ENCODE measurements around the gene DYNC2I2.

The DYNC2I2 gene

DNA sequence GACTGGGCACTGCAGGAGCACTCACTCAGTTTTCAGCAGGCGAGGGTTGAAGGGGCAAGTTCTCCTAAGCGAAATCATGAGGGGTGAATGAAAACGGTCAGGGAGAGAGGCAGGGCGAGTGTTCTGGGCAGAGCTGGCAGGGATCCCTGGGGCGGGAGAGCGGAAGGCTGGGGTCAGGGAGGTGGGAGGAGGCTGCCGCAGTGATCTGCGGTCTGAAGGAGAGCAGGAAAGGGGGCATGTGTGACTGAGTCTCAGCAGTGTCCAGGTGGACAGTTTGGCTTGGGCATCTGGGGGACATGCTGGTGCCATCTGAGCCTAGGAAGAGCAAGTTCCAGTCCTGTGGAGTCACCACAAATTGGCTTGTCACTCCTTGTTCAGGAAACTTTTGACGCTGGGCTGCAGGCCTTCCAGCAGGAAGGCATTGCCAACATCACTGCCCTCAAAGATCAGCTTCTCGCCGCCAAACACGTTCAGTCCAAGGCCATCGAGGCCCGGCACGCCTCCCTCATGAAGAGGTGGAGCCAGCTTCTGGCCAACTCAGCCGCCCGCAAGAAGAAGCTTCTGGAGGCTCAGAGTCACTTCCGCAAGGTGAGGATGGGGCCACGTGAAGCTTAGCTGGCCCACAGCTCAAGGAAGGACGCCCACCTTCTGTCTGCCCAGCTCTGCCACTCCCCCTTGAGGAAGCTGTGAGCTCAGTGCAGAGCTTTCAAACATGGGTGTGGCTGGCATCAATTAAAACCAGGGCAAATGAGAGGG is 31.1 kb downstream of the DYNC2I2 start:
- TF ChIP-seq RAD21 (IDR thresholded peaks at IDR 0.05; ENCODE audit: low read depth) (no peak), TAF1 (IDR thresholded peaks at IDR 0.05; ENCODE audit: low read depth) (no peak), EGR1 (IDR thresholded peaks at IDR 0.05) (no peak), TCF12 (IDR thresholded peaks at IDR 0.05; ENCODE audit: low read depth) (no peak), YY1 (IDR thresholded peaks at IDR 0.05; ENCODE audit: low read depth) (no peak)

DNA sequence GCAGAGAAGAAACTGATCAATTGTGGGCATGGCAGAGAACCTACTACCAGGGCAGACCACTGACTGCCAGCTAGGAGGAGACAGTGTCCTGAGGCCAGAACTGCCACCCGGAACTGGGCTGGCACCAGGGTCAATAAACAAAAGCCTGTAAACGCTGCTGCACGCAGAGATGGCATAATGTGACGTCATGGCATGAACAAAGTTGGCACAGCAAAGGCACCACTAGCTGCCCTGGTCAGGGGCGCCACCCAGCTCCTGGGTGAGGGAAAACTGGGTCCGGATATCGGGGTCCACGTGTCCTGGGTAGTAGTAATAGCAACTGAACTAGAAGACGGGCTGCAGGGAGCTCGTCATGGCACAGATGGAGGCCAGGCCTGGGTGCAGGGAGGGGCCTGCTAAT is 32.1 kb downstream of the DYNC2I2 start:
- TF ChIP-seq CREB1 (IDR thresholded peaks at IDR 0.05; ENCODE audit: low read depth) (no peak), CEBPB (IDR thresholded peaks at IDR 0.05) (no peak), ZBTB7A (IDR thresholded peaks at IDR 0.05; ENCODE audit: low read depth) (no peak), YY1 (IDR thresholded peaks at IDR 0.05; ENCODE audit: low read depth) (no peak), FOXM1 (IDR thresholded peaks at IDR 0.05; ENCODE audit: borderline replicate concordance, low read depth) (no peak), RAD21 (IDR thresholded peaks at IDR 0.05; ENCODE audit: low read depth) (no peak), EGR1 (IDR thresholded peaks at IDR 0.05) (no peak), TEAD4 (IDR thresholded peaks at IDR 0.05) (no peak), TAF1 (IDR thresholded peaks at IDR 0.05; ENCODE audit: low read depth) (no peak), NFIC (IDR thresholded peaks at IDR 0.05) (no peak), EP300 (IDR thresholded peaks at IDR 0.05; ENCODE audit: borderline replicate concordance) (no peak), TCF12 (IDR thresholded peaks at IDR 0.05; ENCODE audit: low read depth) (no peak)
- TF ChIP-seq, protein P1, sequence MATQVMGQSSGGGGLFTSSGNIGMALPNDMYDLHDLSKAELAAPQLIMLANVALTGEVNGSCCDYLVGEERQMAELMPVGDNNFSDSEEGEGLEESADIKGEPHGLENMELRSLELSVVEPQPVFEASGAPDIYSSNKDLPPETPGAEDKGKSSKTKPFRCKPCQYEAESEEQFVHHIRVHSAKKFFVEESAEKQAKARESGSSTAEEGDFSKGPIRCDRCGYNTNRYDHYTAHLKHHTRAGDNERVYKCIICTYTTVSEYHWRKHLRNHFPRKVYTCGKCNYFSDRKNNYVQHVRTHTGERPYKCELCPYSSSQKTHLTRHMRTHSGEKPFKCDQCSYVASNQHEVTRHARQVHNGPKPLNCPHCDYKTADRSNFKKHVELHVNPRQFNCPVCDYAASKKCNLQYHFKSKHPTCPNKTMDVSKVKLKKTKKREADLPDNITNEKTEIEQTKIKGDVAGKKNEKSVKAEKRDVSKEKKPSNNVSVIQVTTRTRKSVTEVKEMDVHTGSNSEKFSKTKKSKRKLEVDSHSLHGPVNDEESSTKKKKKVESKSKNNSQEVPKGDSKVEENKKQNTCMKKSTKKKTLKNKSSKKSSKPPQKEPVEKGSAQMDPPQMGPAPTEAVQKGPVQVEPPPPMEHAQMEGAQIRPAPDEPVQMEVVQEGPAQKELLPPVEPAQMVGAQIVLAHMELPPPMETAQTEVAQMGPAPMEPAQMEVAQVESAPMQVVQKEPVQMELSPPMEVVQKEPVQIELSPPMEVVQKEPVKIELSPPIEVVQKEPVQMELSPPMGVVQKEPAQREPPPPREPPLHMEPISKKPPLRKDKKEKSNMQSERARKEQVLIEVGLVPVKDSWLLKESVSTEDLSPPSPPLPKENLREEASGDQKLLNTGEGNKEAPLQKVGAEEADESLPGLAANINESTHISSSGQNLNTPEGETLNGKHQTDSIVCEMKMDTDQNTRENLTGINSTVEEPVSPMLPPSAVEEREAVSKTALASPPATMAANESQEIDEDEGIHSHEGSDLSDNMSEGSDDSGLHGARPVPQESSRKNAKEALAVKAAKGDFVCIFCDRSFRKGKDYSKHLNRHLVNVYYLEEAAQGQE (IDR thresholded peaks at IDR 0.05; ENCODE audit: low read depth): no peak
- TF ChIP-seq, protein P2, sequence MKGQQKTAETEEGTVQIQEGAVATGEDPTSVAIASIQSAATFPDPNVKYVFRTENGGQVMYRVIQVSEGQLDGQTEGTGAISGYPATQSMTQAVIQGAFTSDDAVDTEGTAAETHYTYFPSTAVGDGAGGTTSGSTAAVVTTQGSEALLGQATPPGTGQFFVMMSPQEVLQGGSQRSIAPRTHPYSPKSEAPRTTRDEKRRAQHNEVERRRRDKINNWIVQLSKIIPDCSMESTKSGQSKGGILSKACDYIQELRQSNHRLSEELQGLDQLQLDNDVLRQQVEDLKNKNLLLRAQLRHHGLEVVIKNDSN (IDR thresholded peaks at IDR 0.05): no peak
- TF ChIP-seq, protein P3, sequence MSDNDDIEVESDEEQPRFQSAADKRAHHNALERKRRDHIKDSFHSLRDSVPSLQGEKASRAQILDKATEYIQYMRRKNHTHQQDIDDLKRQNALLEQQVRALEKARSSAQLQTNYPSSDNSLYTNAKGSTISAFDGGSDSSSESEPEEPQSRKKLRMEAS (IDR thresholded peaks at IDR 0.05): no peak

DNA sequence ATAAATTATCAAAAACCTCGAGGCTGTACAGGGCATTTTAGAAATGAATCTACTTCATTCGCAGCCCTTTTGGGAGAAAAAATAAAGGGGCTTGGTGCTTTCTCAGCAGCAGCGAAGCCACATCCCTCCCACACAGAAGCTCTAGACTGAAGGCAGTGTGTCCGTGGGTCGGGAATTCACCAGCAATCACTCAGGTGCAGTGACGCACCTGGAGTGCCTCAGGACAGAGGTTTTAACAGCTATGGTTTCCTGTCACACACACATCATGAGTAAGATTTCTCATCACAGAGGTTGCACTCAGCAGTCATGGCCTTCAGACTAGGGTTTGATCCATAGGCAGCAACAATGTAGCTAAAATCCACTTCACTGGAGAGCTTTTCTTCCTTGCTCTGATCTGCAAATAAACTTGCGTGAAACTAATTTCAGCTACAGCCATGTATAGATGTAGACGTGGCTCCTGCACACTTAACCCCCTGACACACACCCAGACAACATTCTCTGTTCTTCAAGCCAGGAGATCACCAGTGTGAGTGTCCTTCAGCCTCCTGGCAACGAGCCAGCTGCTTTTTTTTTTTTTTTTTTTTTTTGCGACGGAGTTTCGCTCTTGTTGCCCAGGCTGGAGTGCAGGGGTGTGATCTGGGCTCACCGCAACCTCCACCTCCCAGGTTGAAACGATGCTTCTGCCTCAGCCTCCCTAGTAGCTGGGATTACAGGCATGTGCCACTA is 34.8 kb downstream of the DYNC2I2 start:
- TF ChIP-seq TCF12 (IDR thresholded peaks at IDR 0.05; ENCODE audit: low read depth) (no peak), NFIC (IDR thresholded peaks at IDR 0.05) (peak; percentile 66; the same call in 1 of the 2 replicates), CREB1 (IDR thresholded peaks at IDR 0.05; ENCODE audit: low read depth) (no peak)

DNA sequence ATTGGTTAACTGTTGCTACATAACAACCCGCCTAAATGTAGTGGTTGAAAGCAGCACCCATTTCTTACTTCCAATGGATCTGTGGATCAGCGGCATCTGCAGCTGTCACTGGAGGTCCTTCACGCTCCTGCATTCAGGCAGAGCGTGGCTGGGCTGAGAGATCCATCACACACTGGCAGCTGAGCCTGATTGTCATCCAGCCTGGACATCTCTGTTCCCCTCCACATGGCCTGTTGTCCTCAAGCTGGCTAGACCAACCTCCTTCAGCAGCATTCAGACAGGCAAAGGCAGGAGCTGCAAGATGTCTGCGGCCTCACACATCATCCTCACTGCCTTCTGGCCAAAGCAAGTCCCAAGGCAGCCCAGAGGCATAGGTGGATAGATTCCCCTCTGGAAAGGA is 36.9 kb downstream of the DYNC2I2 start:
- TF ChIP-seq, protein P1 (IDR thresholded peaks at IDR 0.05; ENCODE audit: low read depth): no peak
- no peak for TF ChIP-seq TEAD4 (IDR thresholded peaks at IDR 0.05)
- no peak for TF ChIP-seq EP300 (IDR thresholded peaks at IDR 0.05; ENCODE audit: borderline replicate concordance)
- TF ChIP-seq ZBTB7A (IDR thresholded peaks at IDR 0.05; ENCODE audit: low read depth): no peak
- TF ChIP-seq YY1 (IDR thresholded peaks at IDR 0.05; ENCODE audit: low read depth): no peak
- no peak for TF ChIP-seq TCF12 (IDR thresholded peaks at IDR 0.05; ENCODE audit: low read depth)
- no peak for TF ChIP-seq RAD21 (IDR thresholded peaks at IDR 0.05; ENCODE audit: low read depth)
- TF ChIP-seq CEBPB (IDR thresholded peaks at IDR 0.05): no peak
- TF ChIP-seq, protein P2 (IDR thresholded peaks at IDR 0.05): no peak
- no peak for TF ChIP-seq TAF1 (IDR thresholded peaks at IDR 0.05; ENCODE audit: low read depth)
- TF ChIP-seq, protein P3 (IDR thresholded peaks at IDR 0.05): no peak

DNA sequence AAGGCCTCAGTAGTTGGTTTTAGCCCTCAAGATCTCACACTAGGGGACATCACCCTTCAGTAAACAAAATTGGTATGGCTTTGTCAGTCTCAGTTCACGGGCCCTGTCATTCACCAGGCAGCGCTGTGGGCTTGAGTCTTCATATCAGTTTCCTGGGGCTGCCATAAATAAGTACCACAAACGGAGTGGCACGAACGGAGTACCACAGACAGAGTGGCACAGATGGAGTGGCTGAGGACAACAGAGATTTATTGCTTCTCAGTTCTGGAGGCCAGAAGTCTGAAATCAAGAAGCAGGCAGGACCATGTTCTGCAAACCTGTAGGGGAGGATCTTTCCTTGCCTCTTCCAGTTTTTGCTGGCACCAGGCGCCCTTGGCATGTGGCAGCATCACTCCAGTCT is 37.5 kb downstream of the DYNC2I2 start:
- no peak for TF ChIP-seq YY1 (IDR thresholded peaks at IDR 0.05; ENCODE audit: low read depth)
- TF ChIP-seq EGR1 (IDR thresholded peaks at IDR 0.05): no peak
- TF ChIP-seq TEAD4 (IDR thresholded peaks at IDR 0.05): no peak
- TF ChIP-seq, protein P2 (IDR thresholded peaks at IDR 0.05): no peak
- TF ChIP-seq NFIC (IDR thresholded peaks at IDR 0.05): no peak
- TF ChIP-seq, protein P3 (IDR thresholded peaks at IDR 0.05): no peak
- TF ChIP-seq EP300 (IDR thresholded peaks at IDR 0.05; ENCODE audit: borderline replicate concordance): no peak
- TF ChIP-seq, protein P1 (IDR thresholded peaks at IDR 0.05; ENCODE audit: low read depth): no peak
